K562 treated with DMSO at 1 percent for 4 hours (cell line): Measurements from ENCODE around the gene C1QTNF7. TPM values are rescaled to one million over a fixed set of nuclear protein-coding genes. Genes with fewer than 3 reads are reported as not detected.

ENCODE experiments used
- total RNA-seq: library from RNA; unstranded; fragments of 300-600 nt; gene quantifications from 2 replicates; pipeline ENCODE4 v1.2.3, GENCODE V29; 2022; ENCODE audit not compliant: insufficient read depth

Gene C1QTNF7
- not detected in 2 replicates for total RNA-seq

GRCh38 chr4:15427701-15428100, at the start of gene C1QTNF7:
Gene C1QTNF7, plus strand, starts transcription at chr4:15428033. Its CDS starts 7,711 bp downstream, at chr4:15435744.

GRCh38 chr4:15469402-15470127, 41.7 kb downstream of the C1QTNF7 start, which contains the start of gene CC2D2A:
Gene CC2D2A, plus strand, starts transcription at chr4:15469882. Its CDS starts 6,051 bp downstream, at chr4:15475933.

Other genes starting within 250 kb of the C1QTNF7 start
- 4.4 and 6.8 TPM in 2 replicates for gene CC2D2A, start 41.8 kb downstream of the C1QTNF7 start, total RNA-seq
- gene FBXL5, start 227.3 kb downstream of the C1QTNF7 start, total RNA-seq: 22.3 and 24.1 TPM in 2 replicates